Astrocyte (in vitro differentiated cells and primary cell): ENCODE measurements around the gene KIAA1614. TPM values are rescaled to one million over a fixed set of nuclear protein-coding genes. Genes with fewer than 3 reads are reported as not detected.

ENCODE experiments used
- DNase-seq: peaks from one replicate; pipeline ENCODE4 v3.0.0-alpha.2; 2010; ENCODE audit warnings: low read depth
- FAIRE-seq: peaks from 2 replicates; lab custom pipeline; 2011; peaks lifted over from hg19 to GRCh38; lab: Jason Lieb, UNC
- H2AFZ ChIP-seq: 2 replicates; pipeline ENCODE4 v1.6.0; 2012; ENCODE audit warnings: low read depth, low read length, inconsistent platforms
- H3K27ac ChIP-seq: 2 replicates; pipeline ENCODE4 v1.5.1; 2011; ENCODE audit warnings: low read depth, low read length, inconsistent platforms
- H3K27me3 ChIP-seq: 2 replicates; pipeline ENCODE4 v1.6.0; 2011; ENCODE audit warnings: low read length, inconsistent platforms; ENCODE audit not compliant: insufficient read depth
- H3K36me3 ChIP-seq: 2 replicates; pipeline ENCODE4 v1.5.1; 2011; ENCODE audit warnings: low read length, inconsistent platforms; ENCODE audit not compliant: insufficient read depth
- H3K4me1 ChIP-seq: 2 replicates; pipeline ENCODE4 v1.5.1; 2011; ENCODE audit warnings: low read length, inconsistent platforms; ENCODE audit not compliant: insufficient read depth
- H3K4me2 ChIP-seq: 2 replicates; pipeline ENCODE4 v1.6.0; 2012; ENCODE audit warnings: low read length, inconsistent platforms
- H3K4me3 ChIP-seq: 2 replicates; pipeline ENCODE4 v1.5.1; 2011; ENCODE audit warnings: low read depth, mild to moderate bottlenecking, low read length, inconsistent platforms; ENCODE audit not compliant: insufficient read depth
- H3K79me2 ChIP-seq: 2 replicates; pipeline ENCODE4 v1.6.0; 2012; ENCODE audit warnings: mild to moderate bottlenecking, low read length, inconsistent platforms; ENCODE audit not compliant: insufficient read depth
- H3K9ac ChIP-seq: 2 replicates; pipeline ENCODE4 v1.6.0; 2012; ENCODE audit warnings: mild to moderate bottlenecking, low read length, inconsistent platforms
- H3K9me3 ChIP-seq: 2 replicates; pipeline ENCODE4 v1.5.1; 2012; ENCODE audit warnings: low read depth, mild to moderate bottlenecking, low read length, inconsistent platforms; ENCODE audit not compliant: insufficient read depth
- H4K20me1 ChIP-seq: 2 replicates; pipeline ENCODE4 v1.6.0; 2012; ENCODE audit warnings: low read length, inconsistent platforms; ENCODE audit not compliant: insufficient read depth
- H3K27ac Mint-ChIP-seq: one replicate; pipeline ENCODE4 v1.8.0; 2021; ENCODE audit warnings: mild to moderate bottlenecking, mixed read lengths; ENCODE audit not compliant: unreplicated experiment
- H3K27me3 Mint-ChIP-seq: one replicate; pipeline ENCODE4 v1.8.0; 2021; ENCODE audit warnings: low read depth, mixed read lengths; ENCODE audit not compliant: unreplicated experiment
- H3K36me3 Mint-ChIP-seq: one replicate; pipeline ENCODE4 v1.8.0; 2021; ENCODE audit warnings: low read depth, mixed read lengths; ENCODE audit not compliant: unreplicated experiment
- H3K4me1 Mint-ChIP-seq: one replicate; pipeline ENCODE4 v1.8.0; 2021; ENCODE audit warnings: low read depth, mixed read lengths; ENCODE audit not compliant: unreplicated experiment
- H3K4me3 Mint-ChIP-seq: one replicate; pipeline ENCODE4 v1.8.0; 2021; ENCODE audit warnings: mild to moderate bottlenecking, moderate library complexity, mixed read lengths; ENCODE audit not compliant: unreplicated experiment
- H3K9me3 Mint-ChIP-seq: one replicate; pipeline ENCODE4 v1.8.0; 2021; ENCODE audit warnings: mild to moderate bottlenecking, mixed read lengths; ENCODE audit not compliant: unreplicated experiment
- CTCF ChIP-seq: IDR thresholded peaks from 2 replicates; pipeline ENCODE4 v1.5.1; 2011; ENCODE audit warnings: low read depth, mild to moderate bottlenecking, inconsistent platforms, low read length, moderate library complexity; ENCODE audit not compliant: insufficient read depth
- EZH2 ChIP-seq: IDR thresholded peaks from 2 replicates; pipeline ENCODE4 v1.6.1; 2012; ENCODE audit warnings: mild to moderate bottlenecking, low read length, inconsistent platforms; ENCODE audit not compliant: insufficient read depth
- total RNA-seq: library from RNA; stranded (reverse); gene quantifications from 2 replicates; pipeline ENCODE4 v1.2.1, GENCODE V29; 2021

KIAA1614 gene
- total RNA-seq, 1 donor from 2014 or later = 0.84 TPM

GRCh38 chr1:180905927-180906326 lies 6.8 kb upstream of the KIAA1614 start:
- Histone ChIP-seq H3K9me3 (no peaks in the 10 kb centered on the region), H2AFZ (no peak overlapping the region), H3K27ac (no peak overlapping the region), H3K4me1 (no peaks in the 10 kb centered on the region), H3K4me2 (no peak overlapping the region), H3K79me2 (no peaks in the 10 kb centered on the region), H3K4me3 (no peak overlapping the region), H4K20me1 (no peaks in the 10 kb centered on the region), H3K36me3 (no peaks in the 10 kb centered on the region), H3K9ac (no peak overlapping the region), H3K27me3 (no peaks in the 10 kb centered on the region)
- peaks cover 2% of the 10 kb centered on the region for H3K4me1 Mint-ChIP-seq
- no peak for FAIRE-seq
- no peak overlapping the region for H3K4me3 Mint-ChIP-seq
- TF ChIP-seq CTCF = no peak
- TF ChIP-seq EZH2 = no peak
- peaks cover 3% of the 10 kb centered on the region for H3K36me3 Mint-ChIP-seq
- H3K9me3 Mint-ChIP-seq = peaks cover 3% of the 10 kb centered on the region
- H3K27ac Mint-ChIP-seq = no peak overlapping the region
- peaks cover 32% of the 10 kb centered on the region for H3K27me3 Mint-ChIP-seq
- DNase-seq = no peak

GRCh38 chr1:180906511-180906910 lies 6.2 kb upstream of the KIAA1614 start:
- H3K27me3 ChIP-seq = no peaks in the 10 kb centered on the region
- peaks cover 35% of the 10 kb centered on the region for H3K27me3 Mint-ChIP-seq
- H3K4me3 Mint-ChIP-seq = no peak overlapping the region
- no peaks in the 10 kb centered on the region for H3K36me3 ChIP-seq
- peaks cover 3% of the 10 kb centered on the region for H3K36me3 Mint-ChIP-seq
- H3K4me1 Mint-ChIP-seq = peaks cover 2% of the 10 kb centered on the region
- no peaks in the 10 kb centered on the region for H4K20me1 ChIP-seq
- H3K4me3 ChIP-seq = no peak overlapping the region
- no peak for FAIRE-seq
- no peak for DNase-seq
- no peaks in the 10 kb centered on the region for H3K9me3 ChIP-seq
- H3K9me3 Mint-ChIP-seq = no peaks in the 10 kb centered on the region
- H3K79me2 ChIP-seq = no peaks in the 10 kb centered on the region
- no peak overlapping the region for H3K9ac ChIP-seq
- no peak overlapping the region for H3K27ac Mint-ChIP-seq
- TF ChIP-seq EZH2 (no peak), CTCF (no peak)
- H3K4me2 ChIP-seq = no peak overlapping the region
- no peak overlapping the region for H3K27ac ChIP-seq
- H3K4me1 ChIP-seq = peaks cover under 1% of the 10 kb centered on the region
- no peak overlapping the region for H2AFZ ChIP-seq

GRCh38 chr1:180907313-180908055 lies 5.2 kb upstream of the KIAA1614 start:
- TF ChIP-seq EZH2 (no peak), CTCF (no peak)
- H3K27me3 Mint-ChIP-seq = peaks cover 38% of the 10 kb centered on the region
- Histone ChIP-seq H2AFZ (no peak overlapping the region), H3K4me3 (no peak overlapping the region), H3K27ac (no peak overlapping the region), H4K20me1 (no peaks in the 10 kb centered on the region), H3K79me2 (no peaks in the 10 kb centered on the region), H3K36me3 (no peaks in the 10 kb centered on the region), H3K9me3 (no peaks in the 10 kb centered on the region), H3K4me1 (peaks cover 8% of the 10 kb centered on the region), H3K9ac (no peak overlapping the region), H3K27me3 (no peaks in the 10 kb centered on the region), H3K4me2 (no peak overlapping the region)
- DNase-seq = no peak
- no peak for FAIRE-seq
- H3K9me3 Mint-ChIP-seq = no peaks in the 10 kb centered on the region
- H3K36me3 Mint-ChIP-seq = peaks cover 3% of the 10 kb centered on the region
- peaks cover 2% of the 10 kb centered on the region for H3K4me1 Mint-ChIP-seq
- no peak overlapping the region for H3K27ac Mint-ChIP-seq
- H3K4me3 Mint-ChIP-seq = no peak overlapping the region
